ENCODE measurements around the gene BRINP2.

BRINP2 gene

GRCh38 chr1:177164380-177165068, 6.2 kb upstream of the BRINP2 start, which contains the start of gene ASTN1:
Gene ASTN1, minus strand, starts transcription at chr1:177164712. Its CDS starts 36 bp downstream, at chr1:177164676.
- peak; percentile 54 for DNase-seq

GRCh38 chr1:177165069-177165439, 5.7 kb upstream of the BRINP2 start:
- DNase-seq, result no peak

- DNase-seq, result no peak
Observed at GRCh38 chr1:177171536-177172123, 872 bp downstream of the BRINP2 start.

GRCh38 chr1:177172272-177172671, 1.5 kb downstream of the BRINP2 start:
- no peak for DNase-seq

GRCh38 chr1:177172866-177173265, 2.1 kb downstream of the BRINP2 start:
- DNase-seq, result no peak

- no peak for DNase-seq
Observed at GRCh38 chr1:177173976-177174375, 3.2 kb downstream of the BRINP2 start.

- no peak for DNase-seq
Observed at GRCh38 chr1:177174921-177175634, 4.3 kb downstream of the BRINP2 start.

GRCh38 chr1:177181280-177181630, 10.5 kb downstream of the BRINP2 start:
- no peak for DNase-seq

- DNase-seq, result peak; percentile 81
Observed at GRCh38 chr1:177181631-177182291, 11.0 kb downstream of the BRINP2 start.

- DNase-seq, result no peak
Observed at GRCh38 chr1:177183836-177184235, 13.1 kb downstream of the BRINP2 start.

GRCh38 chr1:177185209-177185608, 14.5 kb downstream of the BRINP2 start:
- DNase-seq, result no peak

- no peak for DNase-seq
Observed at GRCh38 chr1:177186639-177187038, 15.9 kb downstream of the BRINP2 start.

GRCh38 chr1:177190308-177190970, 19.7 kb downstream of the BRINP2 start:
- no peak for DNase-seq

- no peak for DNase-seq
Observed at GRCh38 chr1:177198243-177198642, 27.5 kb downstream of the BRINP2 start.

- no peak for DNase-seq
Observed at GRCh38 chr1:177200290-177200689, 29.5 kb downstream of the BRINP2 start.

GRCh38 chr1:177206831-177207355, 36.1 kb downstream of the BRINP2 start:
- no peak for DNase-seq

- DNase-seq, result no peak
Observed at GRCh38 chr1:177208920-177209319, 38.2 kb downstream of the BRINP2 start.

GRCh38 chr1:177209357-177209756, 38.6 kb downstream of the BRINP2 start:
- peak; percentile 60 for DNase-seq

GRCh38 chr1:177210071-177210470, 39.3 kb downstream of the BRINP2 start:
- DNase-seq, result no peak

- no peak for DNase-seq
Observed at GRCh38 chr1:177211231-177211630, 40.5 kb downstream of the BRINP2 start.

- DNase-seq, result no peak
Observed at GRCh38 chr1:177216587-177217202, 45.9 kb downstream of the BRINP2 start.

All from right forelimb (tissue), 1 donor.